Mesenteric fat pad (tissue), 1 donor: Measurements from ENCODE around the gene TSC1. TPM values are rescaled to one million over a fixed set of nuclear protein-coding genes. Genes with fewer than 3 reads are reported as not detected.
"Not testable (repeated sequence)": the region's sequence is repeated elsewhere in the genome, so short reads cannot be mapped to it uniquely, and the experiment has no call there.

Source experiments
- DNase-seq: peaks from one replicate; pipeline ENCODE4 v3.0.0-alpha.2; 2020; ENCODE audit warnings: low spot score
- long read RNA-seq: library from polyadenylated mRNA; unstranded; transcript quantifications from one replicate; pipeline ENCODE4 v2.0.0, GENCODE V29; 2020
- total RNA-seq: library from RNA; stranded (reverse); fragmentation: NEBNext Ultra II Directional; extraction: Animal tissue kit (Norgen Biotek cat#: 25700); gene quantifications from one replicate; pipeline ENCODE4 v1.2.1, GENCODE V29; 2021
- donor health status: DM: yes; HTN: yes; CAD: no.

The TSC1 gene
- 36.3 TPM for total RNA-seq
- long read RNA-seq, partial matches to known transcripts = 6 of 14 reads
- long read RNA-seq, other reads (novel, unspliced or antisense) = 8 of 14 reads

GRCh38 chr9:132944294-132945185 is at the start of gene TSC1:
TSC1 (minus strand) TSS chr9:132944616; CDS start chr9:132928872, 15,744 bp downstream.
- DNase-seq = peak; percentile 99

GRCh38 chr9:132993511-132993939 is 49.1 kb upstream of the TSC1 start:
- no peak for DNase-seq

GRCh38 chr9:132991351-132992300 is 47.2 kb upstream of the TSC1 start:
- no peak for DNase-seq

GRCh38 chr9:132990781-132991180 is 46.4 kb upstream of the TSC1 start:
- DNase-seq = no peak

GRCh38 chr9:132989998-132990557 is 45.7 kb upstream of the TSC1 start:
- DNase-seq = not testable (repeated sequence)

GRCh38 chr9:132989414-132989996 is 45.1 kb upstream of the TSC1 start:
- no peak for DNase-seq

- no peak for DNase-seq
Observed at GRCh38 chr9:132989014-132989310, 44.5 kb upstream of the TSC1 start.

GRCh38 chr9:132988244-132989013 is 44.0 kb upstream of the TSC1 start:
- DNase-seq = no peak

GRCh38 chr9:132986640-132987620 is 42.5 kb upstream of the TSC1 start:
- DNase-seq = no peak

- DNase-seq = no peak
Observed at GRCh38 chr9:132986114-132986513, 41.7 kb upstream of the TSC1 start.

- DNase-seq = no peak
Observed at GRCh38 chr9:132985489-132985888, 41.1 kb upstream of the TSC1 start.

- no peak for DNase-seq
Observed at GRCh38 chr9:132985071-132985350, 40.6 kb upstream of the TSC1 start.

- DNase-seq = no peak
Observed at GRCh38 chr9:132984202-132985070, 40.0 kb upstream of the TSC1 start.

- no peak for DNase-seq
Observed at GRCh38 chr9:132983491-132984201, 39.2 kb upstream of the TSC1 start.

GRCh38 chr9:132982458-132982857 is 38.0 kb upstream of the TSC1 start:
- no peak for DNase-seq

GRCh38 chr9:132980157-132980556 is 35.7 kb upstream of the TSC1 start:
- no peak for DNase-seq

GRCh38 chr9:132978451-132979131 is 34.2 kb upstream of the TSC1 start, which contains the start of gene GFI1B:
GFI1B (plus strand) TSS chr9:132978694; CDS start chr9:132986679, 7,985 bp downstream.
- DNase-seq = no peak
